ENCODE results near the gene DBN1. TPM values are rescaled to one million over a fixed set of nuclear protein-coding genes. Genes with fewer than 3 reads are reported as not detected.

DBN1 gene
- total and polyA plus RNA-seq, 9 of the 15 experiments (the other 6 are each of a cell fraction or from before 2014, with no cell fraction given): 0.25 to 87.2 (median 27.9) TPM

- Histone ChIP-seq H3K36me3 (ENCODE audit: control insufficient read depth, insufficient read depth, low read length) (peaks cover 11% of the 10 kb centered on the region; the same call in 1 of the 3 replicates), H3K4me3 (peak overlapping the region; percentile 62), H2AFZ (ENCODE audit: low read depth, low read length) (peak overlapping the region; percentile 44; the same call in 1 of the 2 replicates), H3K9ac (ENCODE audit: insufficient read depth in 1 of 2, low read depth in 2 of 2, low read length in 2 of 2) (peak overlapping the region; percentile 53 to 95; a peak in 3 of 4 replicates), H3K27me3 (ENCODE audit: control insufficient read depth in 2 of 2, insufficient read depth in 2 of 2, low read length in 2 of 2) (no peaks in the 10 kb centered on the region), H4K20me1 (replicated peaks; ENCODE audit: control insufficient read depth, insufficient read depth, low read length) (peaks cover 25% of the 10 kb centered on the region), H3K79me2 (ENCODE audit: control insufficient read depth, insufficient read depth, low read length) (no peaks in the 10 kb centered on the region), H3K4me1 (replicated peaks in 1 of 2; ENCODE audit: control insufficient read depth in 2 of 2, insufficient read depth in 2 of 2, low read length in 2 of 2) (peaks cover 19 to 47% of the 10 kb centered on the region in 2 experiments), H3K9me3 (replicated peaks; ENCODE audit: control insufficient read depth, insufficient read depth, low read depth, low read length) (no peaks in the 10 kb centered on the region), H3K9me1 (ENCODE audit: control insufficient read depth, insufficient read depth, low read length) (peaks cover 3% of the 10 kb centered on the region), H3K4me2 (ENCODE audit: insufficient read depth, low read length) (peak overlapping the region; percentile 81; the same call in 1 of the 2 replicates), H3K27ac (ENCODE audit: extremely low read depth, low read depth, low read length) (peak overlapping the region; percentile 59; the same call in 1 of the 3 replicates)
- 15% methylated on average over 6 of the region's 52 CpGs for WGBS (ENCODE audit: insufficient coverage, low coverage, missing lambda C conversion rate)
- no peak for FAIRE-seq
- no TSS peak for BruUV-seq (replicated peaks)
- in situ Hi-C loops (cut with MboI): loop anchor here (5.0 kb wide), 1 partner anchor 55 kb away; no protein-coding TSS in a partner anchor
- ChIA-PET CTCF (ENCODE audit: low intra/inter-chr PET ratio) (interaction anchor here (1.9 kb wide), 1 partner anchor 43 kb away, joined by 9 read pairs; no protein-coding TSS in a partner anchor), POLR2A (interaction anchor here (1.2 to 11.8 kb wide), 5 partner anchors 10 to 45 kb away, joined by 4 to 210 read pairs (median 10); partner anchors contain the start of gene GRK6)
- peak; percentile 78 to 81 (median 80) for DNase-seq (ENCODE audit: extremely low read depth in 1 of 4, low spot score in 3 of 4)
- ATAC-seq: peak; percentile 21
- intact Hi-C loops (cut with micrococcal nuclease): loop anchor here (2.0 kb wide), 1 partner anchor 332 kb away; no protein-coding TSS in a partner anchor
- TF ChIP-seq ZFP30 (CRISPR knock-in tag; IDR thresholded peaks at IDR 0.05; ENCODE audit: borderline replicate concordance): no peak
- TF ChIP-seq MAFF (IDR thresholded peaks at IDR 0.05; ENCODE audit: low read length): no peak
- TF ChIP-seq PCBP1 (IDR thresholded peaks at IDR 0.05; ENCODE audit: low read depth, low read length, poor library complexity, severe bottlenecking): peak; percentile 95
- TF ChIP-seq SRSF1 (IDR thresholded peaks at IDR 0.05; ENCODE audit: low read depth, low read length): peak; percentile 50; the same call in 1 of the 2 replicates
- peak; percentile 73 for TF ChIP-seq HNRNPK (IDR thresholded peaks at IDR 0.05; ENCODE audit: low read depth, low read length, poor library complexity, severe bottlenecking)
- TF ChIP-seq EGR1 (conservative IDR thresholded peaks at IDR 0.05): peak; percentile 27; the same call in 1 of the 2 replicates
- TF ChIP-seq ZNF668 (CRISPR knock-in tag; IDR thresholded peaks at IDR 0.05): no peak
- TF ChIP-seq HNRNPH1 (optimal IDR thresholded peaks at IDR 0.05; ENCODE audit: low read depth, low read length): peak; percentile 45
- peak in 1 of 2 experiments; percentile 70 for TF ChIP-seq E2F6 (IDR thresholded peaks at IDR 0.05; ENCODE audit: borderline replicate concordance in 1 of 2, extremely low read depth in 1 of 2, insufficient read depth in 1 of 2, insufficient read length in 1 of 2, low read depth in 1 of 2, low read length in 1 of 2, poor library complexity in 1 of 2, severe bottlenecking in 1 of 2)
- TF ChIP-seq, protein P1, sequence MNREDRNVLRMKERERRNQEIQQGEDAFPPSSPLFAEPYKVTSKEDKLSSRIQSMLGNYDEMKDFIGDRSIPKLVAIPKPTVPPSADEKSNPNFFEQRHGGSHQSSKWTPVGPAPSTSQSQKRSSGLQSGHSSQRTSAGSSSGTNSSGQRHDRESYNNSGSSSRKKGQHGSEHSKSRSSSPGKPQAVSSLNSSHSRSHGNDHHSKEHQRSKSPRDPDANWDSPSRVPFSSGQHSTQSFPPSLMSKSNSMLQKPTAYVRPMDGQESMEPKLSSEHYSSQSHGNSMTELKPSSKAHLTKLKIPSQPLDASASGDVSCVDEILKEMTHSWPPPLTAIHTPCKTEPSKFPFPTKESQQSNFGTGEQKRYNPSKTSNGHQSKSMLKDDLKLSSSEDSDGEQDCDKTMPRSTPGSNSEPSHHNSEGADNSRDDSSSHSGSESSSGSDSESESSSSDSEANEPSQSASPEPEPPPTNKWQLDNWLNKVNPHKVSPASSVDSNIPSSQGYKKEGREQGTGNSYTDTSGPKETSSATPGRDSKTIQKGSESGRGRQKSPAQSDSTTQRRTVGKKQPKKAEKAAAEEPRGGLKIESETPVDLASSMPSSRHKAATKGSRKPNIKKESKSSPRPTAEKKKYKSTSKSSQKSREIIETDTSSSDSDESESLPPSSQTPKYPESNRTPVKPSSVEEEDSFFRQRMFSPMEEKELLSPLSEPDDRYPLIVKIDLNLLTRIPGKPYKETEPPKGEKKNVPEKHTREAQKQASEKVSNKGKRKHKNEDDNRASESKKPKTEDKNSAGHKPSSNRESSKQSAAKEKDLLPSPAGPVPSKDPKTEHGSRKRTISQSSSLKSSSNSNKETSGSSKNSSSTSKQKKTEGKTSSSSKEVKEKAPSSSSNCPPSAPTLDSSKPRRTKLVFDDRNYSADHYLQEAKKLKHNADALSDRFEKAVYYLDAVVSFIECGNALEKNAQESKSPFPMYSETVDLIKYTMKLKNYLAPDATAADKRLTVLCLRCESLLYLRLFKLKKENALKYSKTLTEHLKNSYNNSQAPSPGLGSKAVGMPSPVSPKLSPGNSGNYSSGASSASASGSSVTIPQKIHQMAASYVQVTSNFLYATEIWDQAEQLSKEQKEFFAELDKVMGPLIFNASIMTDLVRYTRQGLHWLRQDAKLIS (CRISPR knock-in tag; IDR thresholded peaks at IDR 0.05): 0 out of 2 replicates have a peak, but pooled peaks have one; percentile 23
- TF ChIP-seq ETS2 (tag; IDR thresholded peaks at IDR 0.05; ENCODE audit: borderline replicate concordance, poor library complexity, severe bottlenecking): no peak
- no peak for TF ChIP-seq XRCC3 (IDR thresholded peaks at IDR 0.05)
- no peak for TF ChIP-seq FOXO4 (CRISPR knock-in tag; IDR thresholded peaks at IDR 0.05)
Observed at GRCh38 chr5:177447066-177447610, 26.3 kb downstream of the DBN1 start.

Measured in K562 (cell line).